ENCODE data around the gene VWA5B1.

- TF ChIP-seq CTCF (conservative IDR thresholded peaks at IDR 0.05; ENCODE audit: low read depth, low read length) (no peak), RAD21 (IDR thresholded peaks at IDR 0.05; ENCODE audit: low read length) (no peak), USF2 (IDR thresholded peaks at IDR 0.05; ENCODE audit: low read depth, low read length) (no peak), POLR2A (IDR thresholded peaks at IDR 0.05; ENCODE audit: low read depth, low read length) (no peak)
These were observed 89.5 kb downstream of the VWA5B1 start for GRCh38 chr1:20380175-20380574.

Data from IMR-90 (cell line).